IPS-20b (cell line): ENCODE results near the gene MTMR11.
"Not testable (repeated sequence)": the region's sequence is repeated elsewhere in the genome, so short reads cannot be mapped to it uniquely, and the experiment has no call there.

Experiments used
- H3K27ac ChIP-seq: one replicate; pipeline ENCODE4 v1.5.1; 2013; ENCODE audit warnings: low read length
- H3K27me3 ChIP-seq: 2 replicates; pipeline ENCODE4 v1.6.1; 2013; ENCODE audit warnings: mild to moderate bottlenecking, low read length, inconsistent platforms; ENCODE audit not compliant: insufficient read depth
- H3K36me3 ChIP-seq: 2 replicates; pipeline ENCODE4 v1.6.1; 2013; ENCODE audit warnings: low read depth, mild to moderate bottlenecking, inconsistent platforms, low read length, moderate library complexity; ENCODE audit not compliant: insufficient read depth
- H3K4me1 ChIP-seq: 2 replicates; pipeline ENCODE4 v1.6.1; 2013; ENCODE audit warnings: mild to moderate bottlenecking, control low read depth, inconsistent platforms, low read length, moderate library complexity; ENCODE audit not compliant: insufficient read depth
- H3K4me3 ChIP-seq: 2 replicates; pipeline ENCODE4 v1.5.1; 2013; ENCODE audit warnings: mild to moderate bottlenecking, low read length, inconsistent platforms
- H3K9ac ChIP-seq: 2 replicates; pipeline ENCODE4 v1.6.1; 2013; ENCODE audit warnings: low read depth, mild to moderate bottlenecking, inconsistent platforms, low read length, moderate library complexity
- H3K9me3 ChIP-seq: 2 replicates; pipeline ENCODE4 v1.6.1; 2013; ENCODE audit warnings: mild to moderate bottlenecking, low read depth, low read length, inconsistent platforms; ENCODE audit not compliant: insufficient read depth

MTMR11 gene

DNA sequence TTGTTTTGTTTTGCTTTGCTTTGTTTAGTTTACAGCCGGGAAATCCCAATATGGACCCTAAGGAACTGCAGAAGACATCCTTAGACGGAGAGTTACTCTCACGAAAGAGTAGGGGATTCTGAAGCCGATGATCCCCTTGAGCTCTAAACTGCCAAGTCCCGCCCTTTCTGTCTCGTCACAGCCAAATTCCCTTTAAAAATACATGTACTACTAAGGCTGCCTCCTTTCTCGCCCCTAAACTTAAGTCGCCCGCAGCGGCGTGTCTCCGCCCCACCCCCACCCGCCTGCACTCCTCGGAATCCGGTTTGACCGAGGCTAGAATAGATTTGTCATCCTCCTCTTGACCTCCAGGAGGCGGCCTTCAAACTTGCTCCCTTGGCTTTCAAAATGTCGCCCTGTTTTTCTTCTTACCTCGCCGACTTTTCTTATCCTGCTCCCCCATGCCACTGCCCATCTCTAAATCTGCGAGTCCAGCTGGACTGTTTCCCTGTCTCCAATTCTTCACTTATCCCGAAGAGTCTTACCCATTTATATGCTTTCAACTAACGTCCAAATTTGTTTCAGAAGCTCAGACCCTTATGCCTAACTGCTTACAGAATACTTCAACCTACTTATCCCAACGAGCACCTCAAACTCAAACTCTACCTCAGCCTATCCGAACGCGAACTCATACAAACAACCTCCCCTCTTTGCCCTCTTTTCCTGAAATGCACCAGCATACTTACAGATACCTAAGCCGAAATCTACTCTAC lies 48.3 kb downstream of the MTMR11 start:
- Histone ChIP-seq H3K27me3 (no peaks in the 10 kb centered on the region), H3K27ac (peak overlapping the region; percentile 95), H3K4me1 (peaks cover 12% of the 10 kb centered on the region; the same call in 1 of the 2 replicates), H3K9ac (peak overlapping the region; percentile 99), H3K4me3 (peak overlapping the region; percentile 76), H3K36me3 (no peaks in the 10 kb centered on the region), H3K9me3 (no peaks in the 10 kb centered on the region)

GRCh38 chr1:149887456-149888246 lies 49.0 kb downstream of the MTMR11 start:
- peaks cover 12% of the 10 kb centered on the region; the same call in 1 of the 2 replicates for H3K4me1 ChIP-seq
- H3K27ac ChIP-seq = peak overlapping the region; percentile 96
- H3K9me3 ChIP-seq = no peaks in the 10 kb centered on the region
- peak overlapping the region; percentile 99 for H3K9ac ChIP-seq
- H3K36me3 ChIP-seq = no peaks in the 10 kb centered on the region
- H3K4me3 ChIP-seq = peak overlapping the region; percentile 76
- no peaks in the 10 kb centered on the region for H3K27me3 ChIP-seq

GRCh38 chr1:149887196-149887455 lies 49.6 kb downstream of the MTMR11 start:
- H3K9ac ChIP-seq = peak overlapping the region; percentile 99
- H3K4me1 ChIP-seq = peaks cover 12% of the 10 kb centered on the region; the same call in 1 of the 2 replicates
- H3K27ac ChIP-seq = peak overlapping the region; percentile 96
- H3K4me3 ChIP-seq = peak overlapping the region; percentile 76
- not testable (repeated sequence) for H3K36me3 ChIP-seq, H3K27me3 ChIP-seq, H3K9me3 ChIP-seq

DNA sequence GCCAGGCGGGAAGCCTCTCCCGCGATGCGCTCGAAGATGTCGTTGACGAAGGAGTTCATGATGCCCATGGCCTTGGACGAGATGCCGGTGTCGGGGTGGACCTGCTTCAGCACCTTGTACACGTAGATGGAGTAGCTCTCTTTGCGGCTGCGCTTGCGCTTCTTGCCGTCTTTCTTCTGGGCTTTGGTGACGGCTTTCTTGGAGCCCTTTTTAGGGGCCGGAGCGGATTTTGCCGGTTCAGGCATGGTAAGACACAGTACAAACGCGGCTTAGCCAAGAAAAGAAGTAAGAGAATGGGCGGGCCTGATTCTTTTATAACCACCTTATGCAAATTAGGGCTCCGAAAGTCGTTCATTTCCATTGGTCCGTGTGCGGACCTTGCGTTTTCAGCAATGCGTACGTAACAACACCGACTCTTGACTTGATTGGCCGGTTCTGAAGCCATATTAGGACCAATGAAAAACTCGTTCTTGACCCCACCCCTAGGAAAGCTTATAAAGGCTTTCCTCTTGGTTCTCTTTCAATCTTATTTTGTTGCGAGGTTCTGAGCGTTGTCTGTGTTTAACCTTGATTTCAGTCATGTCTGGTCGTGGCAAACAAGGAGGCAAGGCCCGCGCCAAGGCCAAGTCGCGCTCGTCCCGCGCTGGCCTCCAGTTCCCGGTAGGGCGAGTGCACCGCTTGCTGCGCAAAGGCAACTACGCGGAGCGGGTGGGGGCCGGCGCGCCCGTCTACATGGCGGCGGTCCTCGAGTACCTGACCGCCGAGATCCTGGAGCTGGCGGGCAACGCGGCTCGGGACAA lies 50.1 kb downstream of the MTMR11 start:
- no peaks in the 10 kb centered on the region for H3K36me3 ChIP-seq

DNA sequence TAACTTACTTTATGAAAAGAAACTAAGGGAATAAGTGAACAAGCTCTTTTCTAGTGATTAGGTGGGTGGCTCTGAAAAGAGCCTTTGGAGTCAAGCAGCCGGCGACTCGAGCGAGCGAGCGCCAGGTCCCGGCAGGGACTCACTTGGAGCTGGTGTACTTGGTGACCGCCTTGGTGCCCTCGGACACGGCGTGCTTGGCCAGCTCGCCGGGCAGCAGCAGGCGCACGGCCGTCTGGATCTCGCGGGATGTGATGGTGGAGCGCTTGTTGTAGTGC lies 50.6 kb downstream of the MTMR11 start:
- peak overlapping the region; percentile 3 for H3K27ac ChIP-seq
- not testable (repeated sequence) for H3K36me3 ChIP-seq, H3K9me3 ChIP-seq, H3K27me3 ChIP-seq
- peaks cover 12% of the 10 kb centered on the region; the same call in 1 of the 2 replicates for H3K4me1 ChIP-seq
- H3K9ac ChIP-seq = peak overlapping the region; percentile 92
- peak overlapping the region; percentile 76 for H3K4me3 ChIP-seq

More for the DNA sequence above, 50.1 kb downstream of the MTMR11 start:
- peaks cover 12% of the 10 kb centered on the region; the same call in 1 of the 2 replicates for H3K4me1 ChIP-seq
- H3K9ac ChIP-seq = peak overlapping the region; percentile 99
- no peaks in the 10 kb centered on the region for H3K9me3 ChIP-seq
- H3K4me3 ChIP-seq = peak overlapping the region; percentile 76
- peak overlapping the region; percentile 96 for H3K27ac ChIP-seq
- H3K27me3 ChIP-seq = no peaks in the 10 kb centered on the region

GRCh38 chr1:149885339-149886120 lies 51.1 kb downstream of the MTMR11 start:
- Histone ChIP-seq H3K27ac (peak overlapping the region; percentile 3), H3K4me3 (peak overlapping the region; percentile 76), H3K27me3 (no peaks in the 10 kb centered on the region), H3K9ac (peak overlapping the region; percentile 92), H3K36me3 (no peaks in the 10 kb centered on the region), H3K9me3 (no peaks in the 10 kb centered on the region), H3K4me1 (peaks cover 12% of the 10 kb centered on the region; the same call in 1 of the 2 replicates)

DNA sequence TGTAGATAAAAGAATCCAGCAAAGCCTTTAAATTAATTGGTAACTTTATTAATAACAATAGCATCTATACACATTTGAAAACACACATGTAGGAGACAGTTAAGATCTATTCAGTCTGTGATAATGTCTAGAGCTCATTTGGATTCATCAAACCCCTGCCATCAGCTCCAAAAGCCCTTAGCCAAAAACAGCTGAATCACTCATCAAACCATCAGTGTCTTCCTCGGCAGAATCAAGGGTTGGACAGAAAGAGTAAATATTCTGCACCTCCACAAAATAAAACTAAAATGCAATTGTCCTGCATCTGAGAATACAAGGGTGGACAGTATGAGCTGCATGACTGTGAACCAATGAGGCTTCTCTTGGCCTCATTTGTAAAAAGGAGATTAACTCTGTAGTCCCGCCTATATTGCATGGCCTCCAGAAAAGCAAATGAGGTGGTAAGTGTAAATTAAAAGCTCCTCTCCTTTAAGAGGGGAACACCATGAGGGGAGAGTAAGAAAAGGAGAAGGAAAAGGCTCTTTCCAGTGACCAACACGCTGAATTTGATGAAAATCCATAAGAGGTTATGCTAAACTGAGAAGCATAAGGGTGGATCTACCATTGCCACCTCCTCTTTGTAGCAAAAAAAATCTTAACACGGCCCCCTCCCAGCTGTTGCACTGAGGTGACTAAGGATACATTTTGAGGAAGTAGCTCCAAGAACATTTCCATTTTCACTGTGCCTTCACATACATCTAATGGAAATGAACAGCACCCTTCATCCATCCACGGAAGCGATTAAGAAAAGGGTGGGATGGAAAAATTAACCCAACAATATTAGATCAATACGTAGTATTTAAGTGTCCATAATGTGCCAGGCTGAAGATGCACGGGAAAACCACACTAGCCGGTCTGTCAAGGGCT lies 52.0 kb downstream of the MTMR11 start:
- Histone ChIP-seq H3K4me1 (peaks cover 12% of the 10 kb centered on the region; the same call in 1 of the 2 replicates), H3K4me3 (peak overlapping the region; percentile 76), H3K27ac (peak overlapping the region; percentile 30), H3K9ac (peak overlapping the region; percentile 92), H3K36me3 (no peaks in the 10 kb centered on the region), H3K9me3 (no peaks in the 10 kb centered on the region), H3K27me3 (no peaks in the 10 kb centered on the region)

DNA sequence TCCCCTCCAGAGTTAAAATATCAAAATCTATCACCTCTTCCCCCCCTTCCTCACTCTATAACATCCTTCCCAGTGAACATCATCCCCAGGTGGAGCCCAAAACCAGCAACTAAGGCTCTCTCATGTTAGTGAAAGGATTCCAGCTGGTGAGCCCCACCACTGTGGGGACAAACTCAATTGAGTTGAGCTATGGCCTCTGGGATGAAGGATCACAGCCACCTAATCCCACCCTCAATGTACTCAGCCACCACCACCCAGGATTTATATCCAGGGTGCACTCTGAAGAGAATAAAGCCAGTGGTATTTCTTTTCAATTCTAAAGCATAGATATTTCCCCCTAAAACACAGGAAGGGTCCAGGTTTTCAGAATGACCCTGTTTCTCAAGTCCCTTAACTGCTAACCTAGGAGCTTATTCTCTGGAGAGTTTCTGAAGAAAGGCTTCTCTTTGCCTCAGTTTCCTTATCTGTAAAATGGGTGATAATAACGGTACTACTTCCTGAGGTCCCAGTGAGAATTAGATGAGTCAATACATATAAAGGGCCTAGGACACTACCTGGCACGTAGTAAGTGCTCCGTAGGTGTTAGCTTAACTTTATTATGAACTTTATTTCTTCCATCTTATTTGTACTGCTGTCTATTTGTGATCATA lies 53.0 kb downstream of the MTMR11 start:
- no peak overlapping the region for H3K27ac ChIP-seq
- H3K9me3 ChIP-seq = no peaks in the 10 kb centered on the region
- H3K4me3 ChIP-seq = no peak overlapping the region; the same call in 1 of the 2 replicates
- no peaks in the 10 kb centered on the region for H3K27me3 ChIP-seq
- H3K9ac ChIP-seq = peak overlapping the region; percentile 92; the same call in 1 of the 2 replicates
- H3K36me3 ChIP-seq = no peaks in the 10 kb centered on the region
- peaks cover 8% of the 10 kb centered on the region; the same call in 1 of the 2 replicates for H3K4me1 ChIP-seq

DNA sequence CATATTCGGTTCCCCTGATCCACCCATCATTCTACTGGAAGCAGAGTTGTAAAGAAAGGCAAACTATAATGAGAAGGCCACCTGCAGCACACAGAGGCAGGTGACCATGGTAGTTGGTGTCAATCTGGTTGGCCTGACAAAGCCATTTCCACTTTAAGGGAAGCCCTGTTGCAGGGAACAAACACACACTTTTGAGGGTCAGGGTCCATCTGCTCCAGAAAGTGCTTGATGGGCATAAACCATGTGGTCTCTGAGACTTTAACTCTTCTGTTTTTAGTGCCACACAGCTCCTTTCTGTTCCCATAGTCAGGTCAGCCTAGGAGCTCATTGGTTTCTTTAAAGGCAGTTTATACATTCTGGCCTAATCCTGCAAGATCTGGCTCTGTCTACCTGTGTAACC lies 54.8 kb downstream of the MTMR11 start:
- Histone ChIP-seq H3K9ac (no peak overlapping the region), H3K36me3 (no peaks in the 10 kb centered on the region), H3K9me3 (no peaks in the 10 kb centered on the region), H3K4me1 (peaks cover 6% of the 10 kb centered on the region; the same call in 1 of the 2 replicates), H3K27me3 (no peaks in the 10 kb centered on the region), H3K27ac (no peak overlapping the region), H3K4me3 (no peak overlapping the region)

- H3K27me3 ChIP-seq = no peaks in the 10 kb centered on the region
- H3K4me1 ChIP-seq = peaks cover 5% of the 10 kb centered on the region; the same call in 1 of the 2 replicates
- no peaks in the 10 kb centered on the region for H3K36me3 ChIP-seq
- H3K9me3 ChIP-seq = no peaks in the 10 kb centered on the region
- H3K4me3 ChIP-seq = no peak overlapping the region
- H3K9ac ChIP-seq = no peak overlapping the region
- H3K27ac ChIP-seq = no peak overlapping the region
These were observed 57.1 kb downstream of the MTMR11 start for GRCh38 chr1:149879556-149879955.
